Measurements from ENCODE around the gene DLG3.

- TF ChIP-seq CTCF (IDR thresholded peaks at IDR 0.05; ENCODE audit: low read length) (no peak), EZH2 (IDR thresholded peaks at IDR 0.05; ENCODE audit: borderline replicate concordance, low read length) (no peak)
These were observed 466 bp downstream of the DLG3 start for GRCh38 chrX:70444946-70445656.
